Activated CD8-positive, alpha-beta memory T cell treated with anti-CD3 and anti-CD28 coated beads for 1 hour (primary cell): ENCODE results near the gene CLN5.
"Not testable (repeated sequence)": the region's sequence is repeated elsewhere in the genome, so short reads cannot be mapped to it uniquely, and the experiment has no call there.

ENCODE experiments used
- DNase-seq, 2 donors: peaks; one replicate each; pipeline ENCODE4 v3.0.0-alpha.2; 2020; ENCODE audit warnings: low read depth in 1 of 2; ENCODE audit errors: extremely low read depth in 1 of 2

The CLN5 gene

GRCh38 chr13:76991796-76992547 lies at the start of gene CLN5:
CLN5 (plus strand) TSS chr13:76992081; CDS start chr13:76992099, 18 bp downstream.
- peak; percentile 79 to 89 for DNase-seq

- DNase-seq = no peak
These were observed 49.5 kb upstream of the CLN5 start for GRCh38 chr13:76942363-76942762.

- DNase-seq = no peak
These were observed 48.2 kb upstream of the CLN5 start for GRCh38 chr13:76943646-76944045.

- DNase-seq = no peak
These were observed 47.4 kb upstream of the CLN5 start for GRCh38 chr13:76944456-76944855.

GRCh38 chr13:76948149-76948548 lies 43.7 kb upstream of the CLN5 start, which contains the start of gene ACOD1:
ACOD1 (plus strand) TSS chr13:76948511; CDS start chr13:76948559, 48 bp downstream.
- DNase-seq = no peak

GRCh38 chr13:76950101-76950500 lies 41.8 kb upstream of the CLN5 start:
- DNase-seq = no peak

GRCh38 chr13:76953968-76954367 lies 37.9 kb upstream of the CLN5 start:
- DNase-seq = no peak

GRCh38 chr13:76954538-76954937 lies 37.3 kb upstream of the CLN5 start:
- no peak for DNase-seq

GRCh38 chr13:76955193-76955592 lies 36.7 kb upstream of the CLN5 start:
- no peak for DNase-seq

- DNase-seq = no peak
These were observed 36.2 kb upstream of the CLN5 start for GRCh38 chr13:76955661-76956060.

GRCh38 chr13:76958841-76959432 lies 32.9 kb upstream of the CLN5 start:
- DNase-seq = no peak

- DNase-seq = not testable (repeated sequence)
These were observed 32.1 kb upstream of the CLN5 start for GRCh38 chr13:76959734-76960133.

GRCh38 chr13:76965759-76966421 lies 26.0 kb upstream of the CLN5 start:
- no peak for DNase-seq

- DNase-seq = no peak
These were observed 24.9 kb upstream of the CLN5 start for GRCh38 chr13:76967031-76967430.

GRCh38 chr13:76968041-76968440 lies 23.8 kb upstream of the CLN5 start:
- DNase-seq = no peak

GRCh38 chr13:76969488-76970365 lies 22.2 kb upstream of the CLN5 start:
- no peak for DNase-seq

GRCh38 chr13:76971215-76971614 lies 20.7 kb upstream of the CLN5 start:
- DNase-seq = no peak

- no peak for DNase-seq
These were observed 19.7 kb upstream of the CLN5 start for GRCh38 chr13:76971851-76972829.

GRCh38 chr13:76973920-76974617 lies 17.8 kb upstream of the CLN5 start:
- DNase-seq = no peak
